Retinal pigment epithelial cell (primary cell): ENCODE results near the gene AP2S1.

Source experiments
- DNase-seq: peaks from one replicate; pipeline ENCODE4 v3.0.0-alpha.2; 2010; ENCODE audit warnings: low read depth
- H3K4me3 ChIP-seq: 2 replicates; pipeline ENCODE4 v1.5.1; 2011; ENCODE audit warnings: mild to moderate bottlenecking, low read length, control low read depth, moderate library complexity
- CTCF ChIP-seq: conservative IDR thresholded peaks from 2 replicates; pipeline ENCODE4 v1.5.1; 2011; ENCODE audit warnings: low read depth, low read length, control low read depth, inconsistent platforms

The AP2S1 gene

GRCh38 chr19:46866407-46867136 is 15.9 kb upstream of the AP2S1 start:
- no peak for TF ChIP-seq CTCF
- H3K4me3 ChIP-seq = no peak overlapping the region
- DNase-seq = no peak

- peak; percentile 74 for DNase-seq
- TF ChIP-seq CTCF = no peak
- H3K4me3 ChIP-seq = peak overlapping the region; percentile 86
These were observed 13.4 kb upstream of the AP2S1 start for GRCh38 chr19:46863818-46864629.

- DNase-seq = no peak
- H3K4me3 ChIP-seq = peak overlapping the region; percentile 86
- no peak for TF ChIP-seq CTCF
These were observed 12.5 kb upstream of the AP2S1 start for GRCh38 chr19:46862974-46863632.

GRCh38 chr19:46862503-46862834 is 11.8 kb upstream of the AP2S1 start:
- no peak for DNase-seq
- no peak for TF ChIP-seq CTCF
- peak overlapping the region; percentile 86 for H3K4me3 ChIP-seq

- no peak for DNase-seq
- H3K4me3 ChIP-seq = peak overlapping the region; percentile 86
- no peak for TF ChIP-seq CTCF
These were observed 11.3 kb upstream of the AP2S1 start for GRCh38 chr19:46861691-46862502.

- peak within 1 kb of the TSS; percentile 86 for H3K4me3 ChIP-seq
- DNase-seq = no peak
- TF ChIP-seq CTCF = no peak
These were observed 10.4 kb upstream of the AP2S1 start, which contains the start of gene ARHGAP35 for GRCh38 chr19:46860846-46861690. ARHGAP35 (plus strand) TSS chr19:46860997; CDS start chr19:46918676, 57,679 bp downstream.
